ENCODE measurements around the gene APOD.

Gene APOD

GRCh38 chr3:195553268-195553667 lies 30.5 kb downstream of the APOD start:
- no peak for DNase-seq (ENCODE audit: low read depth)

- no peak for DNase-seq (ENCODE audit: low read depth)
Measured at GRCh38 chr3:195551381-195551978, 32.3 kb downstream of the APOD start.

GRCh38 chr3:195550723-195551122 lies 33.0 kb downstream of the APOD start:
- no peak for DNase-seq (ENCODE audit: low read depth)

GRCh38 chr3:195549931-195550519 lies 33.7 kb downstream of the APOD start:
- DNase-seq (ENCODE audit: low read depth), result peak; percentile 54

- DNase-seq (ENCODE audit: low read depth), result no peak
Measured at GRCh38 chr3:195548987-195549386, 34.8 kb downstream of the APOD start.

GRCh38 chr3:195548501-195548900 lies 35.2 kb downstream of the APOD start:
- DNase-seq (ENCODE audit: low read depth), result no peak

- no peak for DNase-seq (ENCODE audit: low read depth)
Measured at GRCh38 chr3:195548006-195548405, 35.7 kb downstream of the APOD start.

GRCh38 chr3:195546130-195546560 lies 37.6 kb downstream of the APOD start:
- DNase-seq (ENCODE audit: low read depth), result no peak

GRCh38 chr3:195544634-195545033 lies 39.1 kb downstream of the APOD start:
- DNase-seq (ENCODE audit: low read depth), result no peak

- DNase-seq (ENCODE audit: low read depth), result no peak
Measured at GRCh38 chr3:195544230-195544536, 39.6 kb downstream of the APOD start.

- no peak for DNase-seq (ENCODE audit: low read depth)
Measured at GRCh38 chr3:195543500-195544229, 40.1 kb downstream of the APOD start.

- DNase-seq (ENCODE audit: low read depth), result peak; percentile 87
Measured at GRCh38 chr3:195542698-195543499, 40.8 kb downstream of the APOD start, which contains the start of gene PPP1R2. PPP1R2 (minus strand) TSS chr3:195543325; CDS start chr3:195543025, 300 bp downstream.

GRCh38 chr3:195542316-195542697 lies 41.4 kb downstream of the APOD start:
- no peak for DNase-seq (ENCODE audit: low read depth)

- no peak for DNase-seq (ENCODE audit: low read depth)
Measured at GRCh38 chr3:195540511-195540910, 43.2 kb downstream of the APOD start.

GRCh38 chr3:195540027-195540426 lies 43.7 kb downstream of the APOD start:
- DNase-seq (ENCODE audit: low read depth), result no peak

- DNase-seq (ENCODE audit: low read depth), result no peak
Measured at GRCh38 chr3:195539479-195539878, 44.3 kb downstream of the APOD start.

- DNase-seq (ENCODE audit: low read depth), result no peak
Measured at GRCh38 chr3:195537995-195538394, 45.7 kb downstream of the APOD start.

GRCh38 chr3:195535293-195535692 lies 48.4 kb downstream of the APOD start:
- DNase-seq (ENCODE audit: low read depth), result no peak

GRCh38 chr3:195532834-195533233 lies 50.9 kb downstream of the APOD start:
- no peak for DNase-seq (ENCODE audit: low read depth)

- DNase-seq (ENCODE audit: low read depth), result no peak
Measured at GRCh38 chr3:195532345-195532744, 51.4 kb downstream of the APOD start.

GRCh38 chr3:195531683-195532082 lies 52.1 kb downstream of the APOD start:
- no peak for DNase-seq (ENCODE audit: low read depth)

- no peak for DNase-seq (ENCODE audit: low read depth)
Measured at GRCh38 chr3:195526492-195526891, 57.2 kb downstream of the APOD start.

All from stimulated activated CD8-positive, alpha-beta memory T cell treated with anti-CD3 and anti-CD28 coated beads, Interleukin-15, amount 100 ng/mL, for 1 hour (primary cell).